ENCODE data around the gene GBP5. TPM values are rescaled to one million over a fixed set of nuclear protein-coding genes. Genes with fewer than 3 reads are reported as not detected.
"Not testable (repeated sequence)": the region's sequence is repeated elsewhere in the genome, so short reads cannot be mapped to it uniquely, and the experiment has no call there.

Gene GBP5, protein sequence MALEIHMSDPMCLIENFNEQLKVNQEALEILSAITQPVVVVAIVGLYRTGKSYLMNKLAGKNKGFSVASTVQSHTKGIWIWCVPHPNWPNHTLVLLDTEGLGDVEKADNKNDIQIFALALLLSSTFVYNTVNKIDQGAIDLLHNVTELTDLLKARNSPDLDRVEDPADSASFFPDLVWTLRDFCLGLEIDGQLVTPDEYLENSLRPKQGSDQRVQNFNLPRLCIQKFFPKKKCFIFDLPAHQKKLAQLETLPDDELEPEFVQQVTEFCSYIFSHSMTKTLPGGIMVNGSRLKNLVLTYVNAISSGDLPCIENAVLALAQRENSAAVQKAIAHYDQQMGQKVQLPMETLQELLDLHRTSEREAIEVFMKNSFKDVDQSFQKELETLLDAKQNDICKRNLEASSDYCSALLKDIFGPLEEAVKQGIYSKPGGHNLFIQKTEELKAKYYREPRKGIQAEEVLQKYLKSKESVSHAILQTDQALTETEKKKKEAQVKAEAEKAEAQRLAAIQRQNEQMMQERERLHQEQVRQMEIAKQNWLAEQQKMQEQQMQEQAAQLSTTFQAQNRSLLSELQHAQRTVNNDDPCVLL
- polyA plus RNA-seq = 8.9 TPM

DNA sequence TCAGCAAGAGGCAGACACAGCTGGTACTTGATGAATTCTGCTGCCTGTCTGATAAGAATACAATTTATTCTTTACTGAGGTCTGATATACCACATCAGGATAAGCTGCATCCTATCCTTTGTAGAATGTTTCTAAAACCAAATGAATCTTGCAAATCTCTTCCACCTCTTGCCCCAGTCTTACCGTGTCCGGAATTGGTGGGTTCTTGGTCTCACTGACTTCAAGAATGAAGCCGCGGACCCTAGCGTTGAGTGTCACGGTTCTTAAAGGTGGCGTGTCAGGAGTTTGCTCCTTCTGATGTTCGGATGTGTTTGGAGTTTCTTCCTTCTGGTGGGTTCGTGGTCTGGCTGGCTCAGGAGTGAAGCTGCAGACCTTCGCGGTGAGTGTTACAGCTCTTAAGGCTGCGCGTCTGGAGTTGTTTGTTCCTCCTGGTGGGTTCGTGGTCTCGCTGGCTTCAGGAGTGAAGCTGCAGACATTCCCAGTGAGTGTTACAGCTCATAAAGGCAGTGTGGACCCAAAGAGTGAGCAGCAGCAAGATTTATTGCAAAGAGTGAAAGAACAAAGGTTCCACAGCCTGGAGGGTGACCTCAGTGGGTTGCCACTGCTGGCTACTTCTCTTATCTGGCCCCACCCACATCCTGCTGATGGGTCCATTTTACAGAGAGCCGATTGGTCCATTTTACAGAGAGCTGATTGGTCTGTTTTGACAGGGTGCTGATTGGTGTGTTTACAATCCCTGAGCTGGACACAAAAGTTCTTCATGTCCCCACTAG is at the start of gene GBP5:
GBP5 (minus strand) TSS at position 592 of the 773 bp plus-strand sequence. CDS start 3,305 bp downstream, outside the sequence.
- H3K27me3 Mint-ChIP-seq, H3K36me3 Mint-ChIP-seq, H3K9me3 Mint-ChIP-seq: not testable (repeated sequence)
- peaks cover 18 to 41% (median 36%) of the 10 kb centered on the region in 3 donors for H3K4me1 Mint-ChIP-seq
- H3K27ac Mint-ChIP-seq = peak within 1 kb of the TSS; percentile 74 to 95 (median 93)
- peak within 1 kb of the TSS; percentile 95 to 100 (median 98) for H3K4me3 Mint-ChIP-seq

DNA sequence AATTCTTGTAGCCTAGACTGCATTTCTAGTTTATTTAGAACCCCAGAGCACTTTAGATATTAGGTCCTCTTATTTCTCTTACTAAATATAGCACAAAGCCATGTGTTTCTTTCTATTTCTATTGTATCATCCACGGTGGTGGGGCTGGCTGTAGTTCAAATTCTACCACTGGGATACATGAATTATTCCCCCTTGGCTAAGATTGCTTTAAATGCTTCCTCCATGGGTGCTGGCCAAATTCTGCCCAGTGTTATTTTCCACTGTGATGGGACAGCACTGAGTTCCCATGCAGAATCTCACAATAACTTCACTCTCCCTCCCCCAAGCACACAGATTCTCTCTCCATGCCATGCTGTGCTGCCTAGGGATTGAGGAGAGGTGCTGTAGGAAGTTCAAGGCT is 49.7 kb upstream of the GBP5 start:
- Mint-ChIP-seq H3K27ac (no peak overlapping the region), H3K4me3 (no peak overlapping the region), H3K36me3 (peaks cover 4% of the 10 kb centered on the region), H3K4me1 (no peaks in the 10 kb centered on the region), H3K27me3 (peaks cover 3% of the 10 kb centered on the region), H3K9me3 (peaks cover 4 to 21% (median 15%) of the 10 kb centered on the region in 3 donors)

- Mint-ChIP-seq H3K4me3 (no peak overlapping the region), H3K36me3 (peaks cover 2% of the 10 kb centered on the region), H3K27ac (peak overlapping the region in 1 of 3 donors; percentile 26), H3K9me3 (peaks cover 5 to 12% (median 7%) of the 10 kb centered on the region in 3 donors), H3K27me3 (peaks cover 2% of the 10 kb centered on the region), H3K4me1 (peaks cover 23 to 26% (median 25%) of the 10 kb centered on the region in 3 donors)
Measured at GRCh38 chr1:89312572-89312971, 39.9 kb upstream of the GBP5 start.

DNA sequence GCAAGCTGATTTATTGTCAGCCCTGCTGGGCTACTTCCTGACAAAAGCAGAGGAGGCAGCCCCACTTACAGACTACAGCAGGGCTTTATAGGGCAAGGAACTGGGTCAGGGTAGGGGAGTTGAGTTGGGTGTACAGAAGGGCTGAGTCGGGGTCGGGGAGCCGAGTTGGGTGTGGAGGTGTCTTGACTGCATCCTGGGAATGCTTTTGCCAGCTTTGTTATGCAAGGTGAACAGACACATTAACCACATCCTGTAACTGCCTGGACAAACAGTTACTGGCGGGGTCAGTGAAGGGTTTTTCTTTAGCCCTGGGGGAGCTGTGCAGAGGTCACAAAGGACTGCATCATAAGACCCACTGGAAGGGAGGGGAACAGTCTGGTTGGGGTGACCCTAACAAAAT is 39.1 kb upstream of the GBP5 start:
- H3K27me3 Mint-ChIP-seq = peaks cover 2% of the 10 kb centered on the region
- peaks cover 2% of the 10 kb centered on the region for H3K36me3 Mint-ChIP-seq
- H3K9me3 Mint-ChIP-seq = peaks cover 4 to 10% (median 5%) of the 10 kb centered on the region in 3 donors
- peaks cover 23 to 26% (median 25%) of the 10 kb centered on the region in 3 donors for H3K4me1 Mint-ChIP-seq
- H3K4me3 Mint-ChIP-seq = peak overlapping the region in 2 of 4 donors; percentile 2 to 60
- H3K27ac Mint-ChIP-seq = peak overlapping the region in 1 of 3 donors; percentile 86

DNA sequence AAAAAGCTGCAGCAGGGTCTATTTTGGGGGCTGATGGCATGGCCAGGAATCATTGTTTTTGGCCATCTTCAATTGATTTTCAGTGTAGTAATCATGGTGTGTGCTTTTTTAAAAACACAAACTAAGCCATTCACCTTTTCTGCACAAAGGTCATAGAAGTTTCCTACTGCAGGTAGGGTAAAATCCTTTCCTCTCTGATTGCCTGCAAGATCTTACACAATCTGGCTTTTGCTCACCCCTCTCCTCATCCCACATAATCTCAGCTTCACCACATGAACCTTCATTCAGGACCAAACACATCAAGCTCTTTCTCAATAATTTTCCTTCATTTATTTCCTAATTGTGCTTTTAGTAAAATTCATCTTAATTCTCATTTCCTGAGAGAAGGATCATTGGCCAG is 38.3 kb upstream of the GBP5 start:
- H3K27ac Mint-ChIP-seq = peak overlapping the region in 1 of 3 donors; percentile 28

GRCh38 chr1:89310505-89310904 is 37.8 kb upstream of the GBP5 start:
- peak overlapping the region in 1 of 4 donors; percentile 67 for H3K4me3 Mint-ChIP-seq
- peaks cover 2% of the 10 kb centered on the region for H3K36me3 Mint-ChIP-seq
- H3K9me3 Mint-ChIP-seq = peaks cover 4 to 9% (median 5%) of the 10 kb centered on the region in 3 donors
- peaks cover 23 to 26% (median 25%) of the 10 kb centered on the region in 3 donors for H3K4me1 Mint-ChIP-seq
- H3K27ac Mint-ChIP-seq = peak overlapping the region; percentile 6 to 63 (median 28)
- peaks cover 2% of the 10 kb centered on the region for H3K27me3 Mint-ChIP-seq

More for the DNA sequence above, 38.3 kb upstream of the GBP5 start:
- H3K27me3 Mint-ChIP-seq = peaks cover 2% of the 10 kb centered on the region
- H3K4me3 Mint-ChIP-seq = peak overlapping the region in 2 of 4 donors; percentile 6 to 60
- peaks cover 23 to 26% (median 25%) of the 10 kb centered on the region in 3 donors for H3K4me1 Mint-ChIP-seq
- peaks cover 4 to 9% (median 5%) of the 10 kb centered on the region in 3 donors for H3K9me3 Mint-ChIP-seq
- H3K36me3 Mint-ChIP-seq = peaks cover 2% of the 10 kb centered on the region

DNA sequence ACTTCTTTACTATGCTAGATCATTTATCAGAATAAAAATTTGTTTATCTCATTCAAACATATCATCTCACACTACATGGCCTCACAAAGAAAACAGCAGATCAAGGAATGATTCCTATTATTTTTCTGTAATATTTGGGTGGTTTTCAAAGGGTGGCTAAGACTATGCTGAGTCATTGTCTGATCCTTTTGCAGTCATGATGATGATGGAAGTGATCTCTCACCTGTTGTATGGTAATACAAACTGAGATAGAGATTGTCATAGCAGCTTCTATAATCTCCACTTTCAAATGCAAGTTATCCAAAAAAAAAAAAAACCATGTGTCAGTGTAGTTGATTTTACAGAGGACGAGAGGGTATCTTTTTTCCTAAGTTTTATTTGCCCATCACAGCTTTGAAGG is 37.2 kb upstream of the GBP5 start:
- peaks cover 23 to 26% (median 25%) of the 10 kb centered on the region in 3 donors for H3K4me1 Mint-ChIP-seq
- peak overlapping the region in 1 of 3 donors; percentile 4 for H3K27ac Mint-ChIP-seq

DNA sequence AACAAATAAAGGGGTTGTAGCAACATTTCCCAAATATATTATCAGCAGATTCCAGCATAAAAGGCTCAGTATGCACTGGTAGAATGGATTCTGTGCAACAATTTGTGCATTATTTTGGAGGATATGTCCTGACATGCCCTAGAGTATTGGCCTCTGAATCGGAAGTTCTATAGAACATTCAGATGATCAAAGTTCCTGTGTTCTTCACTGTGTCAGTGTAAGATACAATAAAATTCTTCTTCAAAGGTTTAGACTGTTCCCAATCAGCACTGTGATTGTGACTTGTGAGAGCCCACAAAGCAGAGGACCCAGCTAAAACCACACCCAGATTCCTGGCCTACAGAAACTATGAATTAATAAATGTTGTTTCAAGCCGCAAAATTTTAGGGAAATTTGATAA is 33.6 kb upstream of the GBP5 start:
- Mint-ChIP-seq H3K4me3 (no peak overlapping the region), H3K4me1 (peaks cover 18 to 20% (median 18%) of the 10 kb centered on the region in 3 donors), H3K27me3 (no peaks in the 10 kb centered on the region), H3K9me3 (peaks cover 0 to 5% (median 5%) of the 10 kb centered on the region in 3 donors), H3K27ac (no peak overlapping the region), H3K36me3 (no peaks in the 10 kb centered on the region)

More for the DNA sequence above, 37.2 kb upstream of the GBP5 start:
- Mint-ChIP-seq H3K36me3 (no peaks in the 10 kb centered on the region), H3K27me3 (peaks cover 2% of the 10 kb centered on the region), H3K4me3 (peak overlapping the region in 1 of 4 donors; percentile 67), H3K9me3 (peaks cover 0 to 9% (median 5%) of the 10 kb centered on the region in 3 donors)

GRCh38 chr1:89305493-89305892 is 32.8 kb upstream of the GBP5 start:
- Mint-ChIP-seq H3K4me1 (peaks cover 10 to 12% (median 11%) of the 10 kb centered on the region in 3 donors), H3K27ac (no peak overlapping the region), H3K27me3 (no peaks in the 10 kb centered on the region), H3K9me3 (peaks cover 0 to 5% (median 5%) of the 10 kb centered on the region in 3 donors), H3K4me3 (no peak overlapping the region), H3K36me3 (no peaks in the 10 kb centered on the region)

GRCh38 chr1:89304572-89305230 is 32.0 kb upstream of the GBP5 start:
- H3K4me3 Mint-ChIP-seq = no peak overlapping the region
- H3K27me3 Mint-ChIP-seq = no peaks in the 10 kb centered on the region
- H3K27ac Mint-ChIP-seq = no peak overlapping the region
- no peaks in the 10 kb centered on the region for H3K36me3 Mint-ChIP-seq
- peaks cover 0 to 5% (median 5%) of the 10 kb centered on the region in 3 donors for H3K9me3 Mint-ChIP-seq
- H3K4me1 Mint-ChIP-seq = peaks cover 4 to 9% (median 6%) of the 10 kb centered on the region in 3 donors

DNA sequence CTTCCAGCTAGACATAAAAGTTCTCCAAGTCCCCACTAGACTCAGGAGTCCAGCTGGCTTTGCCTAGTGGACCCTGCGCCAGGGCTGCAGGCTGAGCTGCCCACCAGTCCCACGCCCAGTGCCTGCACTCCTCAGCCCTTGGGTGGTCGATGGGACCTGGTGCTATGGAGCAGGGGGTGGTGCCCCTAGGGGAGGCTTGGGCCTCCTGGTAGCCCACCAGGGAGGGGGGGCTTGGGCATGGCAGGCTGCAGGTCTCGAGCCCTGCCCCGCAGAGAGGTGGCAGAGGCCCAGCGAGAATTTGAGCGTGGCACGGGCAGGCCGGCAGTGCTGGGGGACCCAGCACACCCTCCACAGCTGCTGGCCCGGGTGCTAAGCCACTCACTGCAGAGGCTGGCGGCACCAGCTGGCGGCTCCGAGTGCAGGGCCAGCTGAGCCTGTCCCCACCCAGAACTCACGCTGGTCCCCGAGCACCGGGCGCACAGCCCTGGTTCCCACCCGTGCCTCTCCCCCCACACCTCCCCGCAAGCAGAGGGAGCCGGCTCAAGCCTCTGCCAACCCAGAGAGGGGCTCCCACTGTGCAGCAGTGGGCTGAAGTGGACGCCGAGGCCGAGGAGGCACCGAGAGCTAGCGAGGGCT is 30.2 kb upstream of the GBP5 start:
- H3K27me3 Mint-ChIP-seq = no peaks in the 10 kb centered on the region
- peaks cover 0 to 7% (median 4%) of the 10 kb centered on the region in 3 donors for H3K4me1 Mint-ChIP-seq
- H3K27ac Mint-ChIP-seq = no peak overlapping the region
- no peaks in the 10 kb centered on the region for H3K36me3 Mint-ChIP-seq
- H3K4me3 Mint-ChIP-seq = no peak overlapping the region
- H3K9me3 Mint-ChIP-seq = no peaks in the 10 kb centered on the region

GRCh38 chr1:89299739-89300463 is 27.2 kb upstream of the GBP5 start:
- H3K4me1 Mint-ChIP-seq, H3K36me3 Mint-ChIP-seq, H3K9me3 Mint-ChIP-seq, H3K27me3 Mint-ChIP-seq, H3K4me3 Mint-ChIP-seq: not testable (repeated sequence)
- H3K27ac Mint-ChIP-seq = peak overlapping the region in 1 of 3 donors; percentile 1

DNA sequence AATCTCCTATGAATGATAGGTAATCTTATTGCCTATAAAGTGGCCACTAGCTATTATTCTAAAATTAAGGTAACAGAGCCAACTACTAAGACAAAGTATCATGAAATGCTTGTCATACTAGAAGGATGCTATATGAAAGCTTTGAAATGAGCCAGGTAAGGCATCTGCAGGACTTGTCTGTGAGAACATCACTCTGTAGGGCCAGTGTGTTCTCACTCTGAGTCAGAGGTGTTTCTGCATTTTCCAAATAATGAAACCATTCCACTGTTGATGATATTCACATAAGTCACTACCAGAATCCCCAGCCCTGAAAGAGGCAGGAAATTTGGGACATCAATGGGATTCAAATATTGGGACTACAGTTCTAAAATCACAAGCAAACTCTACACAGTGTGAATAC is 25.8 kb upstream of the GBP5 start:
- H3K4me3 Mint-ChIP-seq = no peak overlapping the region
- H3K4me1 Mint-ChIP-seq = peaks cover 0 to 7% (median 4%) of the 10 kb centered on the region in 3 donors
- H3K9me3 Mint-ChIP-seq = no peaks in the 10 kb centered on the region
- H3K27me3 Mint-ChIP-seq = peaks cover 1% of the 10 kb centered on the region
- no peak overlapping the region for H3K27ac Mint-ChIP-seq
- H3K36me3 Mint-ChIP-seq = peaks cover 4% of the 10 kb centered on the region
